KOPT-K1 (cell line): ENCODE data around the gene GLIPR1L2.
"Not testable (repeated sequence)": the region's sequence is repeated elsewhere in the genome, so short reads cannot be mapped to it uniquely, and the experiment has no call there.

Experiments
- H3K27ac ChIP-seq: fragments of 200-600 bp; sonication (generic); 2 replicates; pipeline ENCODE4 v1.5.1; 2016; ENCODE audit warnings: antibody characterized with exemption, mild to moderate bottlenecking, low read depth, low read length; ENCODE audit not compliant: poor library complexity, severe bottlenecking
- H3K36me3 ChIP-seq: fragments of 200-600 bp; sonication (generic); 2 replicates; pipeline ENCODE4 v1.5.1; 2017; ENCODE audit warnings: antibody characterized with exemption, mild to moderate bottlenecking, low read length, moderate library complexity; ENCODE audit not compliant: insufficient read depth
- H3K9me3 ChIP-seq: fragments of 200-600 bp; sonication (generic); 2 replicates; pipeline ENCODE4 v1.5.1; 2017; ENCODE audit warnings: antibody characterized with exemption, low read length, mild to moderate bottlenecking; ENCODE audit not compliant: insufficient read depth, poor library complexity, severe bottlenecking

GLIPR1L2 gene

GRCh38 chr12:75390899-75391538 is at the start of gene GLIPR1L2:
TSS of gene GLIPR1L2 (plus strand) at chr12:75391089. CDS start at chr12:75391117, 28 bp downstream.
- Histone ChIP-seq H3K36me3 (no peaks in the 10 kb centered on the region), H3K27ac (peak within 1 kb of the TSS; percentile 92), H3K9me3 (no peaks in the 10 kb centered on the region)

DNA sequence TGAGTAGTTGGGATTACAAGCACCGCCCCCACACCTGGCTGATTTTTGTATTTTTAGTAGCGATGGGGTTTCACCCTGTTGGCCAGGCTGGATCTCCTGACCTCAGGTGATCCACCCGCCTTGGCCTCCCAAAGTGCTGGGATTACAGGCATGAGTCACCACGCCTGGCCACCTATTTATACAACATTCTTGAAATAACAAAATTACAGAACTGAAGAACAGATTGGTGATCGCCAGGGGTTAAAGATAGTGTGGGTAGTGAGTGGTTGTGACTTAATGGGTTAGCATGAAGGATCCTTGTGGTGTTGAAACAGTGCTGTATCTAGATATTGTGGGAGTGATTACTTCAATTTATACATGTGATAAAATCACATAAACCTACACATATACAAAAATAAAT is 49.0 kb upstream of the GLIPR1L2 start:
- Histone ChIP-seq H3K9me3 (peaks cover 5% of the 10 kb centered on the region), H3K27ac (no peak overlapping the region), H3K36me3 (no peaks in the 10 kb centered on the region)

- H3K36me3 ChIP-seq = no peaks in the 10 kb centered on the region
- H3K27ac ChIP-seq = no peak overlapping the region
- H3K9me3 ChIP-seq = peaks cover 5% of the 10 kb centered on the region
Measured at GRCh38 chr12:75345531-75345930, 45.4 kb upstream of the GLIPR1L2 start.

DNA sequence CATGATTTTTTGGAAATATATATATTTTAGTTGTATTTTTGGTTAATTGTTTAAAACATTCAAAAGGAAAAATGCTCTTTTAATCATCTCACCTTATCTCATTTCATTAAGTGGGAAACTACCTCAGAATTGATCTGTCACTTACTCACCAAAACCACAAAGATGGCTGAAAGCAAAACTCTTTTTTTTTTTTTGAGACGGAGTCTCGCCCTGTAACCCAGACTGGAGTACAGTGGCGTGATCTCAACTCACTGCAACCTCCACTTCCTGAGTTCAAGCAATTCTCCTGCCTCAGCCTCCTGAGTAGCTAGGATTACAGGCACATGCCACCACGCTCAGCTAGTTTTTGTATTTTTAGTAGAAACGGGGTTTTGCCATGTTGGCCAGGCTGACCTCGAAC is 44.7 kb upstream of the GLIPR1L2 start:
- H3K9me3 ChIP-seq, H3K36me3 ChIP-seq: not testable (repeated sequence)

GRCh38 chr12:75349946-75350345 is 40.9 kb upstream of the GLIPR1L2 start:
- Histone ChIP-seq H3K36me3 (no peaks in the 10 kb centered on the region), H3K27ac (peak overlapping the region; percentile 3), H3K9me3 (peaks cover 16% of the 10 kb centered on the region)

More for the DNA sequence above, 44.7 kb upstream of the GLIPR1L2 start:
- H3K27ac ChIP-seq = not testable (repeated sequence)

DNA sequence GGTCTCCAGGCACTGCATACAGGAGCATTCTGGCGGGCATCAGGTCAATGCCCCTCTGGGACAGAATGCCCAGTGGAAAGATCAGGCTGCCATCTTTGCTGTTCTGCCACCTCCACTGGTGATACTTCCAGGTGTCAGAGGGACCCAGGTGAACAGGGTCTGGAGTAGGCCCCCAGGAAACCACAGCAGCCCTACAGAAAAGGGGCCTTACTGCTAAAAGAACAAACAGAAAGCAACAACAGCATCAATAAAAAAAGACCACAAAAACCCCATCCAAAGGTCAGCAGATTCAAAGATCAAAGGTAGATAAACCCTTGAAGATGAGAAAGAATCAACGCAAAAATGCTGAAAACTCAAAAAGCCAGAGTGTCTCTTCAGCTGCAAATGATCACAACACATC is 40.5 kb upstream of the GLIPR1L2 start:
- H3K36me3 ChIP-seq = no peaks in the 10 kb centered on the region
- H3K27ac ChIP-seq = no peak overlapping the region
- peaks cover 20% of the 10 kb centered on the region for H3K9me3 ChIP-seq

DNA sequence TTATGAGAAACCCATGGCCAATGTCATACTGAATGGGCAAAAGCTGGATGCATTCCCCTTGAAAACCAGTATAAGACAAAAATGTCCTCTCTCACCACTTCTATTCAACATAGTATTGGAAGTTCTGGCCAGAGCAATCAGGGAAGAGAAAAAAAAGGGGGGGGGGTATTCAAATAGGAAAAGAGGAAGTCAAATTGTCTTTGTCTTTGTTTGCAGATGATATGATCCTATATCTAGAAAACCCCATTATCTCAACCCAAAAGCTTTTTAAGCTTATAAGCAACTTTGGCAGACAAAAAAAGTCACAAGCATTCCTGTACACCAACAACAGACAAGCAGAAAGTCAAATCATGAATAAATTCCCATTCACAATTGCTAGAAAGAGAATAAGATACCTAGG is 36.9 kb upstream of the GLIPR1L2 start:
- no peak overlapping the region for H3K27ac ChIP-seq
- no peaks in the 10 kb centered on the region for H3K36me3 ChIP-seq
- H3K9me3 ChIP-seq = peaks cover 27% of the 10 kb centered on the region

- no peak overlapping the region for H3K27ac ChIP-seq
- H3K9me3 ChIP-seq = peaks cover 18% of the 10 kb centered on the region
- no peaks in the 10 kb centered on the region for H3K36me3 ChIP-seq
Measured at GRCh38 chr12:75360920-75361319, 30.0 kb upstream of the GLIPR1L2 start.

DNA sequence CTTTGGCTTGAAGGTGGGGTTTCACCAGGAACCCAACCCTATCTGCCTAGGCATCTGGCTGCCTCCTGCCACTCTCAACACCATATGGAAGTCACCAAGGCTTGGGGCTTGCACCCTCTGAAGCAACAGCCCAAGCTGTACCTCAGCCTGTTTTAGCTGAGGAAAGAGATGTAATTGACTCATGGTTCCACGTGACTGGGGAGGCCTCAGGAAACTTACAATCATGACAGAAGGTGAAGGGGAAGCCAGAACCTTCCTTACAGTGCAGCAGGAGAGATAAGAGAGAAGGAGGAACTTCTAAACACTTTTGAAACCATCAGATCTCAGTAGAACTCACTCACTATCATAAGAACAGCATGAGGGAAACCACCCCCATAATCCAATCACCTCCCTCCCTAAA is 29.5 kb upstream of the GLIPR1L2 start:
- no peak overlapping the region for H3K27ac ChIP-seq
- peaks cover 17% of the 10 kb centered on the region for H3K9me3 ChIP-seq
- no peaks in the 10 kb centered on the region for H3K36me3 ChIP-seq

DNA sequence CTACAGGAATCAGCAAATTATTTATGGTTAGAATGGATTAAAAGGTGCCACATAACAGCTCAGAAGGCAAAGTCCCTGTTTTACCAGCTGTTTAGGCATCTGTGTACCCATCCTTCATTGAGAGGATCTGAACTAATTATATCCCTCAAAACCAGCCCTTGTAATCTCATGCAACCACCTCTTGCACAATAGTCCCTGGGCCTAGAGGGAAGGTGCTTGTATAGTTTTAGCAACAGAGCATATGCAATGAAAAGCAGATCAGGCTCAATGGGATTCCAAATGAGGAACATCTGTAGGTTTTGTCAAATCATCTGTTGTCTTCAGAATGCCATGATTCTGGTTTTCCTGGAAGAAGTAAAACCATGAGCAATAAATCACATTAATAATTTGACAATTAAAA is 26.0 kb upstream of the GLIPR1L2 start:
- no peaks in the 10 kb centered on the region for H3K36me3 ChIP-seq
- H3K27ac ChIP-seq = no peak overlapping the region
- peaks cover 15% of the 10 kb centered on the region for H3K9me3 ChIP-seq

DNA sequence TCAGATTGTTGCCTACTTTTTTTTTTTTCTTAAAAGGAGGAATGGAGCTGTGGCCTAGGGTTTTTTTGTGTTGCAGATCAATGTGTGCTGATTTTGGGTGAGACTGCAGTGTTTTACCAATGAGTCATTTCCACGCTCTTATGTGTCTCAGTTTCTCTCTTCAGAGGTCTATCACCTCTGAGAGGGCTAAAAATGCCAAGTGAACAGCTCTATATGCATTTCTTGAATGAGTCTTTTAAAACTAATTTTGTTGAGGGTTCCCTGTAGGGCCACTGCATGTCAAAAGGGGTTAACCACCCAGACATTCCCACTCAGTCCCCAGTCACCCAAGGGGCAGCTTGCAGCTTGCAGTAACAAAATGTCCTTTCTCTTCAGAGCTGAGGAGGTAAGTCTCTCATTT is 24.3 kb upstream of the GLIPR1L2 start:
- H3K9me3 ChIP-seq = peaks cover under 1% of the 10 kb centered on the region
- H3K27ac ChIP-seq = no peak overlapping the region
- no peaks in the 10 kb centered on the region for H3K36me3 ChIP-seq

DNA sequence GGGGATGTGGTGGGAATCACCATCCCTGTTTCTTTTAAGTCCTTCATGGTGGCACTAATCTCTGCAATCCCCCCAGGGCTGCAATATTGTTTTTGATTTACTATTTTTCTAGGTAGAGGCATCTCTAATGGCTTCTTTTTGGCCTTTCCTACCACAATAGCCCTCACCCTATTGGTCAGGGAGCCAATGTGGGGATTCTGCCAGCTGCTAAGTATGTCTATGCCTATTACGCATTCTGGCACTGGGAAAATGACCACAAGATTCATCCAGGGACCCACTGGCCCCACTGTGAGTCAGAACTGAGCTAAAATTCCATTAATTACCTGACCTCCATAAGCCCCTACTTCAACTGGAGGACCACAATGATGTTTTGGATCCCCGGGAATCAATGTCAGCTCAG is 15.9 kb upstream of the GLIPR1L2 start:
- Histone ChIP-seq H3K9me3 (peaks cover 18% of the 10 kb centered on the region), H3K36me3 (no peaks in the 10 kb centered on the region), H3K27ac (no peak overlapping the region)

DNA sequence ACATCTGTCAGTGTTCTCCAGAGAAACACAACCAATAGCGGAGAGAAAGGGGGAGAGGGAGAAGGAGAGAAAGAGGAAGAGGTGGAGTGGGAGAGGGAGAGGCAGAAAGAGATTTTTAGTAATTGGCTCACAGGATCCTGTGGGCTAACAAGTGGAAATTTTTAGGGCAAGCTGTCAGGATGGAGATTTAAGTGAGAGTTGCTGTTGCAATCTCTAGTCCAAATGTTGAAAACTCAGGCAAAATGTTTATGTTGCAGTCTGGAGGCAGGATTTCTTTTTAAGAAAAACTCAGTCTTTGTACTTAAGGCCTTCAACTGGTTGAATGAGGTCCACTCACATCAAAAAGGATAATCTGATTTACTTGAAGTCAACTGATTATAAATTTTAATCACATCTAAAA is 12.5 kb upstream of the GLIPR1L2 start:
- Histone ChIP-seq H3K36me3 (no peaks in the 10 kb centered on the region), H3K9me3 (peaks cover 18% of the 10 kb centered on the region), H3K27ac (no peak overlapping the region)

GRCh38 chr12:75389061-75389460 is 1.8 kb upstream of the GLIPR1L2 start:
- peaks cover 4% of the 10 kb centered on the region for H3K9me3 ChIP-seq
- peak overlapping the region; percentile 92 for H3K27ac ChIP-seq
- H3K36me3 ChIP-seq = no peaks in the 10 kb centered on the region

GRCh38 chr12:75389706-75390105 is 1.2 kb upstream of the GLIPR1L2 start:
- Histone ChIP-seq H3K36me3 (no peaks in the 10 kb centered on the region), H3K9me3 (peaks cover 4% of the 10 kb centered on the region), H3K27ac (peak overlapping the region; percentile 92)

DNA sequence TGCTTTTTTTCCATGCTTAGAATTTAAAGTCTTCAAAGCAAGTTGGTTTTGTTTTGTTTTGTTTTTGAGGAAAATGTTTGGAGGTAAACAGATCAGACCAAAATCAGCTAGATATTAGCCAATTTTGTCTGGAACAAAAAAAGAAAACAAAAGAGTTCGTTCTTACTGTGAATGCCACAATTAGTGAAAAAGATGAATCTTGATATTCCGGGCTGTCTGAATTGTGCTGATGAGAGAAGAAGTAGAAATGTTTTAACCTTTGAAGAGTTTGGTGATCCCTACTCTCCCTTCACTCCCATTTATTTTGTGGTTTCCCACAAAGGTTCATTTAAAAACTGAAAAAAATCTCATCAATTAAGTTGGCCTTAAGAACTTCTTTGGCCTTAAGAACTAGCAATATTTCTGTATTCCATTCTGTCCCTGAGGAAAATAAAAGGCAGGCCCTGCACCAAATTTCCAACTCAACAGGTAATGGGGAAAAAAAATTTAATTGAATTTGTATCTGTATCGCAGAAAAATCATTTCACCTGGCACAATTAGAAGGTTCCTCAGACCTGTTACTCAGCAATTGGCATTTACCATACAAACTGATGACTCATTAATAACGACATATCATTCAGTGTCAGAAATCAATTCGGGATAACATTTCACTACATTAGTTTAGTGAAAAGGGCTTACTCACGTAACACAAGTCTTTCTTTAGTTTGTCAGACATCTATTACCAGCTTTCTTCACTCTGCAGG is 562 bp upstream of the GLIPR1L2 start:
- Histone ChIP-seq H3K36me3 (no peaks in the 10 kb centered on the region), H3K9me3 (peaks cover 4% of the 10 kb centered on the region), H3K27ac (peak overlapping the region; percentile 92)
